Panc1 (cell line): ENCODE results near the gene MARVELD2. TPM values are rescaled to one million over a fixed set of nuclear protein-coding genes. Genes with fewer than 3 reads are reported as not detected.
"Not testable (repeated sequence)": the region's sequence is repeated elsewhere in the genome, so short reads cannot be mapped to it uniquely, and the experiment has no call there.

ENCODE experiments used
- ATAC-seq: fragments of 200-7000 bp; cut with Tn5 transposase; 2 replicates; pipeline ENCODE4 v1.9.1; 2020; ENCODE audit warnings: mild to moderate bottlenecking, moderate library complexity
- BruUV-seq: library from RNA; stranded (reverse); fragments of 400-500 nt; replicated peaks from 2 replicates; lab custom pipeline; 2021; lab: Mats Ljungman, UMichigan
- CTCF ChIA-PET: fragments of 300-600 bp; sonication (Branson Sonifier 250); formaldehyde crosslinking; loops from one replicate; lab custom pipeline; 2022; ENCODE audit warnings: antibody characterized with exemption; lab: Charles Lee
- POLR2A ChIA-PET: fragments of 300-600 bp; sonication (Branson Sonifier 250); formaldehyde crosslinking; loops from one replicate; lab custom pipeline; 2022; ENCODE audit warnings: antibody characterized with exemption; lab: Charles Lee
- DNase-seq: peaks from one replicate; pipeline ENCODE4 v3.0.0-alpha.2; 2010; ENCODE audit warnings: low read depth, low spot score
- H3K27ac ChIP-seq: 2 replicates; pipeline ENCODE4 v1.5.1; 2011; ENCODE audit warnings: mild to moderate bottlenecking, low read length, inconsistent platforms
- H3K27me3 ChIP-seq: fragments of 200-500 bp; sonication (Bioruptor generic); 2 replicates; pipeline ENCODE4 v1.6.0; 2014; ENCODE audit warnings: low read length, inconsistent platforms; ENCODE audit not compliant: control insufficient read depth, insufficient read depth
- H3K36me3 ChIP-seq: fragments of 200-500 bp; sonication (Bioruptor generic); 2 replicates; pipeline ENCODE4 v1.5.1; 2014; ENCODE audit warnings: inconsistent platforms, mild to moderate bottlenecking, low read length, moderate library complexity; ENCODE audit not compliant: control insufficient read depth, insufficient read depth
- H3K4me1 ChIP-seq: 2 replicates; pipeline ENCODE4 v1.5.1; 2011; ENCODE audit warnings: inconsistent platforms, mild to moderate bottlenecking, low read length, moderate library complexity; ENCODE audit not compliant: control insufficient read depth, insufficient read depth
- H3K4me3 ChIP-seq, 2 experiments: 2 replicates each; pipeline ENCODE4 v1.5.1; 2011 to 2012; ENCODE audit warnings: low read depth in 2 of 2, low read length in 2 of 2, mild to moderate bottlenecking in 2 of 2, inconsistent platforms in 1 of 2, moderate library complexity in 1 of 2
- H3K9me3 ChIP-seq: fragments of 200-500 bp; sonication (Bioruptor generic); 2 replicates; pipeline ENCODE4 v1.5.1; 2014; ENCODE audit warnings: low read depth, mild to moderate bottlenecking, inconsistent platforms, low read length, moderate library complexity; ENCODE audit not compliant: control insufficient read depth, insufficient read depth
- POLR2AphosphoS5 ChIP-seq: IDR thresholded peaks from 2 replicates; pipeline ENCODE4 v1.6.1; 2012; ENCODE audit warnings: mild to moderate bottlenecking, low read depth, low read length, moderate library complexity
- REST ChIP-seq, 2 experiments: IDR thresholded peaks; 2 replicates each; pipeline ENCODE4 v1.6.1; 2011 to 2012; ENCODE audit warnings: low read depth in 2 of 2, control low read depth in 1 of 2, low read length in 1 of 2, mild to moderate bottlenecking in 1 of 2, moderate library complexity in 1 of 2; ENCODE audit not compliant: insufficient read depth in 1 of 2
- SIN3A ChIP-seq: IDR thresholded peaks from 2 replicates; pipeline ENCODE4 v1.6.1; 2012; ENCODE audit warnings: low read depth, mild to moderate bottlenecking, low read length, moderate library complexity, borderline replicate concordance; ENCODE audit not compliant: insufficient read depth
- TCF7L2 ChIP-seq: IDR thresholded peaks from 2 replicates; pipeline ENCODE4 v1.6.1; 2011; ENCODE audit warnings: mild to moderate bottlenecking, low read depth, low read length, inconsistent platforms
- in situ Hi-C: cut with HindIII; loops from 2 replicates; pipeline ENCODE4 v1.10.0; 2016; ENCODE audit warnings: low sequenced_read_pairs, low pct_unique_long_range_greater_than_20kb
- intact Hi-C: fragments of 100-400 bp; cut with micrococcal nuclease; formaldehyde crosslinking; loops from one replicate; pipeline ENCODE4 v1.10.0; 2022; ENCODE audit not compliant: unreplicated experiment
- total RNA-seq: library from RNA; stranded (reverse); gene quantifications from one replicate; pipeline ENCODE4 v1.2.1, GENCODE V29; 2021; ENCODE audit not compliant: unreplicated experiment
- TF ChIP-seq, protein P1 (sequence below): fragments of 450-650 bp; IDR thresholded peaks from 2 replicates; pipeline ENCODE4 v1.5.1; 2017; ENCODE audit warnings: mild to moderate bottlenecking

The MARVELD2 gene
- total RNA-seq, 1 experiment from 2014 or later, result 17.3 TPM

- H3K4me3 ChIP-seq, result no peak overlapping the region
- no peak for DNase-seq
- TF ChIP-seq TCF7L2 (no peak), REST (IDR thresholded peaks at IDR 0.05; ENCODE audit: insufficient read depth in 1 of 2, low read depth in 2 of 2, low read length in 1 of 2) (no peak), POLR2AphosphoS5 (no peak), SIN3A (no peak)
- TF ChIP-seq, protein P1, sequence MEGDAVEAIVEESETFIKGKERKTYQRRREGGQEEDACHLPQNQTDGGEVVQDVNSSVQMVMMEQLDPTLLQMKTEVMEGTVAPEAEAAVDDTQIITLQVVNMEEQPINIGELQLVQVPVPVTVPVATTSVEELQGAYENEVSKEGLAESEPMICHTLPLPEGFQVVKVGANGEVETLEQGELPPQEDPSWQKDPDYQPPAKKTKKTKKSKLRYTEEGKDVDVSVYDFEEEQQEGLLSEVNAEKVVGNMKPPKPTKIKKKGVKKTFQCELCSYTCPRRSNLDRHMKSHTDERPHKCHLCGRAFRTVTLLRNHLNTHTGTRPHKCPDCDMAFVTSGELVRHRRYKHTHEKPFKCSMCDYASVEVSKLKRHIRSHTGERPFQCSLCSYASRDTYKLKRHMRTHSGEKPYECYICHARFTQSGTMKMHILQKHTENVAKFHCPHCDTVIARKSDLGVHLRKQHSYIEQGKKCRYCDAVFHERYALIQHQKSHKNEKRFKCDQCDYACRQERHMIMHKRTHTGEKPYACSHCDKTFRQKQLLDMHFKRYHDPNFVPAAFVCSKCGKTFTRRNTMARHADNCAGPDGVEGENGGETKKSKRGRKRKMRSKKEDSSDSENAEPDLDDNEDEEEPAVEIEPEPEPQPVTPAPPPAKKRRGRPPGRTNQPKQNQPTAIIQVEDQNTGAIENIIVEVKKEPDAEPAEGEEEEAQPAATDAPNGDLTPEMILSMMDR, result no peak
- no peaks in the 10 kb centered on the region; the same call in 1 of the 2 replicates for H3K36me3 ChIP-seq
- no peaks in the 10 kb centered on the region for H3K4me1 ChIP-seq
- in situ Hi-C loops, result no loop called here
- CTCF ChIA-PET, result no interaction called here
- no peak for ATAC-seq
- no peaks in the 10 kb centered on the region for H3K9me3 ChIP-seq
- no TSS peak for BruUV-seq
- POLR2A ChIA-PET, result interaction anchor here (0.7 kb wide), 1 partner anchor 27 kb away, joined by 5 read pairs; no protein-coding TSS in a partner anchor
- intact Hi-C loops, result no loop called here
- H3K27ac ChIP-seq, result no peak overlapping the region
- H3K27me3 ChIP-seq, result no peaks in the 10 kb centered on the region
Observed at GRCh38 chr5:69432412-69433206, 17.7 kb downstream of the MARVELD2 start.

- CTCF ChIA-PET, H3K27me3 ChIP-seq, POLR2A ChIA-PET: not testable (repeated sequence)
Observed at GRCh38 chr5:69435276-69435884, 20.5 kb downstream of the MARVELD2 start.

More at GRCh38 chr5:69435276-69435884, 20.5 kb downstream of the MARVELD2 start:
- ATAC-seq, BruUV-seq, in situ Hi-C loops, H3K4me3 ChIP-seq, DNase-seq, H3K27ac ChIP-seq, H3K36me3 ChIP-seq, H3K9me3 ChIP-seq, H3K4me1 ChIP-seq, intact Hi-C loops: not testable (repeated sequence)
